GM18909 (cell line): ENCODE data around the gene TSC2.

Experiments
- ATAC-seq: cut with Tn5 transposase; IDR thresholded peaks from one replicate; pipeline ENCODE4 v1.9.1; 2021; ENCODE audit warnings: mild to moderate bottlenecking; ENCODE audit not compliant: unreplicated experiment, poor library complexity

TSC2 gene

GRCh38 chr16:2061526-2061925 is 13.7 kb downstream of the TSC2 start:
- ATAC-seq, result no peak

- no peak for ATAC-seq
Observed at GRCh38 chr16:2062801-2063200, 15.0 kb downstream of the TSC2 start.

GRCh38 chr16:2063861-2064260 is 16.1 kb downstream of the TSC2 start:
- no peak for ATAC-seq

- no peak for ATAC-seq
Observed at GRCh38 chr16:2064368-2064945, 16.7 kb downstream of the TSC2 start.

- no peak for ATAC-seq
Observed at GRCh38 chr16:2066139-2066538, 18.4 kb downstream of the TSC2 start.

- ATAC-seq, result no peak
Observed at GRCh38 chr16:2070576-2071453, 23.0 kb downstream of the TSC2 start.

- no peak for ATAC-seq
Observed at GRCh38 chr16:2071454-2072202, 23.8 kb downstream of the TSC2 start.

GRCh38 chr16:2072926-2073325 is 25.1 kb downstream of the TSC2 start:
- ATAC-seq, result no peak

GRCh38 chr16:2074071-2074470 is 26.3 kb downstream of the TSC2 start:
- no peak for ATAC-seq

- ATAC-seq, result no peak
Observed at GRCh38 chr16:2075631-2076030, 27.8 kb downstream of the TSC2 start.

- ATAC-seq, result no peak
Observed at GRCh38 chr16:2076072-2076865, 28.5 kb downstream of the TSC2 start.

GRCh38 chr16:2077016-2077415 is 29.2 kb downstream of the TSC2 start:
- no peak for ATAC-seq

GRCh38 chr16:2077696-2078095 is 29.9 kb downstream of the TSC2 start:
- no peak for ATAC-seq

GRCh38 chr16:2078096-2078495 is 30.3 kb downstream of the TSC2 start:
- ATAC-seq, result no peak

- ATAC-seq, result no peak
Observed at GRCh38 chr16:2078691-2079090, 30.9 kb downstream of the TSC2 start.

GRCh38 chr16:2079311-2079800 is 31.6 kb downstream of the TSC2 start:
- no peak for ATAC-seq

GRCh38 chr16:2079991-2080390 is 32.2 kb downstream of the TSC2 start:
- ATAC-seq, result no peak

GRCh38 chr16:2081201-2082084 is 33.7 kb downstream of the TSC2 start:
- no peak for ATAC-seq
